ENCODE results near the gene EEF2. TPM values are rescaled to one million over a fixed set of nuclear protein-coding genes. Genes with fewer than 3 reads are reported as not detected.
A peak's percentile ranks its signal among the peaks of the same experiment; 100 is the strongest.
"Not testable (repeated sequence)": the region's sequence is repeated elsewhere in the genome, so short reads cannot be mapped to it uniquely, and the experiment has no call there.

The EEF2 gene
- total and polyA plus RNA-seq, 5 donors, result 1,037 to 2,630 (median 2,120) TPM

DNA sequence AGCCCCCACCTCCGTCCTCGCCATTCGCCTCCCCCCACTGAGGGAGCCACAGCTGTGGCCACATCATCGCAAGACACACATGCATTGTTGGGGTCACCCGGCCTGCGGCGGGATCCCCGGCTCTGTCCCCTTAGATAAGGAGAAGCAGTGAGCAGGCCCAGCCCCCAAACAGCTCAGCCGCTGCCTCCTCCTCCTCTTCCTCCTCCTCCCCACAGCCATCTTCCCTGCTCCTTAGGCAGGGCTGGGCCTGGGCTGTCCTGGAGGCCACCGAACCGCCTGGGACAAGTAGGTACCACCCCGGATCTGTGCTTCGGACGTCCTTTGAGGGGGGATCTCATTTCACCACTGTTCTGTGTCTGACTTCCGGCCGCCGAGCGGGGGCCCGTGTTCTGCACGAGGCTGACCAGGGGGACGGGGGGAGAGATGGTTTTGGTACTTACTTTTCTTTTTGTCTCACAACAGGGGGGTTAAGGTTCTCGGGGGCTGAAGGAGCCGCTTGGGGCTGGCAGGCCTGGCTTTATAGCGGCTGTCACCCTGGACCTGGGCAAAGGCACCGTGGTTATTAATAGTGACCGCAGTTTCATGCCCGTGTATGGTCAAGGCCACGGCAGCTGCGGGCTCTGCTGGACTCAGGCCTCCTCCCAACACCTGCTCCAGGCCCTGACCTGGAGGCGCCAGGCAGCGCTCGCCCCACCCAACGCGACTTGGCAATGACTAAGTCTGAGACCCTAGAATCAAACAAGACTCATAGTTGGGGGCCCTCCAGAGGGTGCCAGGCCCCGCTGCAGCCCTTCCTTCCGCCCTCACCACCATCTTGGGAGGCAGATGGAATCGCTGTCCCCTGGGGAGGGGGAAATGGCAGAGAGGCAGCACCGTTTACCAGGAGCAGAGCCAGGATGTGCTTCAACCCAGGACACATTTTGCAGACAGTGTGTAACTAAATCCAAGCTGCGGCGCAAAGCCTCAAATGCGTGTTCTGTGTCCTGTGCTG, 34.1 kb downstream of the EEF2 start:
- no peaks in the 10 kb centered on the region for H3K27me3 ChIP-seq (ENCODE audit: control insufficient read depth, insufficient read depth)
- 23% methylated on average over 41 of the region's 41 CpGs for WGBS
- DNase-seq (peak; percentile 61 to 88 (median 80)), ATAC-seq (peak; percentile 61 to 73)
- H3K27ac ChIP-seq (ENCODE audit: low read length), result peak overlapping the region; percentile 89
- intact Hi-C loops (cut with DNase I), result no loop called here
- H3K9me3 ChIP-seq (ENCODE audit: control insufficient read depth, low read length), result no peaks in the 10 kb centered on the region
- no peaks in the 10 kb centered on the region for H3K4me1 ChIP-seq (ENCODE audit: control insufficient read depth, insufficient read depth, low read length)
- peak overlapping the region; percentile 40 for H3K4me3 ChIP-seq (ENCODE audit: low read length)

DNA sequence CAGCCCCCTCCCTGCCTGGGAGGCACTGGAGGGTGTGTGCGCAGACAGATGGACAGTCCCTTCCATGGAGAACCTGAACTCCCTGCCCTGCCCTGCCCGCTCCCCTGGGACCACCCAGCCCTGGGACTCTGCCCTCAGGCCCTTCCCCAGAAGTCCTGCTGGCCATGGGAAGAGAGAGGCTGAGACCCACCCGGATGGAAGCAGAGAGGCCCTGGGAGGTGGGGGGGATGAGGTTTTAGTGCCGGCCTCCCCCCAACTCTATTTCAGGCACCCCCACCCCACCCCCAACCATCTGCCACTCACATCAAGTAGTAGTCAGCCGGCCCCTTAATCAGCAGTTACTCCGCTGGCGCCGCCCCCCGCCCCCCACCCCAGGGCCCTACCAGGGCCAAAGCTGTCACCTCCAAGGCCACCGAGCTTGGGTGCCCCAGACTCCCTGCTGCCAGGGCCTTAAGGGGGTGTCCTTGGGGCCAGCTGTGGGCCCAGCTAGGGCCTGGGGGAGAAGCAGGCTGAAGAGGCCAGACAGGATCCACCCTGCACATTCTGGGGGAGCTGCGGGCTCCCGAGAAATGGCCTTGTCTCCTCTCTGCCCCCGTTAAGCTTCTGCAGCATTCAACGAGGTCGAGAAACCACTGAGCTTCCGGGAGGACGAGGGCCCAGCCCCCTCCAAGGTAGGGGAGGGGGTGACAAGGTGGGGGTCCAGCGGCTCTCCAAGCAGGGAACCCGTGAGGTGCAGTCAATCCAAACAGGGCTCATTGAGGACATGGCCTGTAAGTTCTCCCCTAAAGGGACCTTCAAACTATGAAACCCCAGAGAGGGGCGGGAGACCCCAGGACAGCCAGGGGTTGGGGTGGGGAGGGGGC, 35.0 kb downstream of the EEF2 start:
- H3K4me3 ChIP-seq (ENCODE audit: low read length), result peak overlapping the region; percentile 40
- DNase-seq, result peak in 2 of 3 donors; percentile 65 to 77

DNA sequence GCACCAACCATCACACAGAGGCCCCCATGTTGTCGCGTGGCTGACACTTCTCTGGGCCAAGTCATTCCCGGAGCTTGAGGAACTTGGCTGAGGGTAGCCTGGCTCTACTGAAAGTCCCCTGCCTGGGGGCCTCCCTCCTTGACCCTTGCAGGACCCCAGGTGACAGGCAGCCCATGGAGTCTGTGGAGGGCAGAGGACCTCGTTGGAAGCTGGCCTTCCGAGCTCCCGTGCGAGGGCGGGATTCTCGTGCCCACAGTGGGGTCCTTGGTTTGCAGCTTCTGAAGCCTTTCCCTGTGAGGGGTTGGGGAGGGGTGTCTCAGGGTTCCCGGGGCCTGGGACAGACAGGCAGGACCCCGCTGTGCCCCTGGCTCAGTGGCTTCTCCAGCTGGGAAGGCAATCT, 36.0 kb downstream of the EEF2 start:
- no peaks in the 10 kb centered on the region for H3K9me3 ChIP-seq (ENCODE audit: control insufficient read depth, low read length)
- no peak for DNase-seq
- intact Hi-C loops (cut with DNase I), result no loop called here
- 63% methylated on average over 11 of the region's 11 CpGs for WGBS
- no peak overlapping the region for H3K4me3 ChIP-seq (ENCODE audit: low read length)
- peak; percentile 11 to 20 for ATAC-seq
- H3K4me1 ChIP-seq (ENCODE audit: control insufficient read depth, insufficient read depth, low read length), result no peaks in the 10 kb centered on the region
- no peaks in the 10 kb centered on the region for H3K27me3 ChIP-seq (ENCODE audit: control insufficient read depth, insufficient read depth)
- H3K27ac ChIP-seq (ENCODE audit: low read length), result peak overlapping the region; percentile 76

More for the DNA sequence above, 35.0 kb downstream of the EEF2 start:
- Histone ChIP-seq H3K27me3 (ENCODE audit: control insufficient read depth, insufficient read depth) (no peaks in the 10 kb centered on the region), H3K9me3 (ENCODE audit: control insufficient read depth, low read length) (no peaks in the 10 kb centered on the region), H3K27ac (ENCODE audit: low read length) (peak overlapping the region; percentile 84), H3K4me1 (ENCODE audit: control insufficient read depth, insufficient read depth, low read length) (no peaks in the 10 kb centered on the region)
- WGBS, result 42% methylated on average over 20 of the region's 20 CpGs
- peak; percentile 42 to 44 for ATAC-seq
- intact Hi-C loops (cut with DNase I), result no loop called here

DNA sequence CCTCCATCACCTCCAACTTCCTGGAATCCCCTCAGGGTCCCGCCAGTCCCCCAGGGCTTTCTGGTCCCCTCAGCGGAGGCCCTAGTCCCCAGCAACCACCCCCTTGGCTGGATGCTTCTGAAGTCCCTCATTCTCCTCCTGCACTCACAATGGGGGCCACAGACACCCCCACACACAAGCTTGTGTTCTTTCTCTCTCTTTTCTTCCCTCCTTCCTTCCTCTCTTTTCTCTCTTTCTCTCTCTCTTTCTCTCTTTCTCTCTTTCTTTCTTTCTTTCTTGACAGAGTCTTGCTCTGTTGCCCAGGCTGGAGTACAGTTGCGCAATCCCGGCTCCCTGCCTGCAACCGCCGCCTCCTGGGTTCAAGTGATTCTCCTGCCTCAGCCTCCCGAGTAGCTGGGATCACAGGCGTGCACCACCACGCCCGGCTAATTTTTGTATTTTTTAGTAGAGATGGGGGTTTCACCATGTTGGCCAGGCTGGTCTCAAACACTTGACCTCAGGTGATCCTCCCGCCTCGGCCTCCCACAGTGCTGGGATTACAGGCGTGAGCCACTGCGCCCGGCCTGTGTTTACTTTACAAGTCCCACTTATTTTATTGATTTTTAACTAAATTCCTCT, 37.8 kb downstream of the EEF2 start:
- DNase-seq, result peak in 1 of 3 donors; percentile 13
- intact Hi-C loops (cut with DNase I); H3K4me3 ChIP-seq (ENCODE audit: low read length); H3K4me1 ChIP-seq (ENCODE audit: control insufficient read depth, insufficient read depth, low read length); H3K27ac ChIP-seq (ENCODE audit: low read length); H3K27me3 ChIP-seq (ENCODE audit: control insufficient read depth, insufficient read depth); ATAC-seq; H3K9me3 ChIP-seq (ENCODE audit: control insufficient read depth, low read length): not testable (repeated sequence)
- WGBS, result 91% methylated on average over 15 of the region's 15 CpGs

DNA sequence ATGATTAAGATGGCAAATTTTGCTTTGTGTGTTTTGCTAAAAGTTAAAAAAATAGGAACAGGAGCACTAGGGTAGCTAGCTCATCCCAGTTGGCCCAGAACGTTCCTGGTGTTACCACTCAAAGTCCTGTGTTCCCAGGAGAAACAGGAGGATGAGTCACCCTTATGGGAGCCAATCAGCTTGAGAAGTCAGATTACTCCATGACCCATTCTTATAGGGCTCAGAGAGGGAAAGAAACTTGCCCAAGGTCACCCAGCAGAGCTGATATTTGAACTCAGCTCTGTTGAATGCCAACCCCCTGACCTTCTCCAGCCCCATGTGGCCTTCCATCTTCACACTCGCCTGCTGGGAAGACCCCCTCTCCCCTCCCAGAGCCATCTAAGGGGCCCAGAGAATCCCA, 39.4 kb downstream of the EEF2 start:
- no peak for DNase-seq
- no peak overlapping the region for H3K4me3 ChIP-seq (ENCODE audit: low read length)
- WGBS, result 44% methylated on average over 2 of the region's 2 CpGs
- H3K9me3 ChIP-seq (ENCODE audit: control insufficient read depth, low read length), result no peaks in the 10 kb centered on the region
- intact Hi-C loops (cut with DNase I), result no loop called here
- no peaks in the 10 kb centered on the region for H3K4me1 ChIP-seq (ENCODE audit: control insufficient read depth, insufficient read depth, low read length)
- H3K27me3 ChIP-seq (ENCODE audit: control insufficient read depth, insufficient read depth), result no peaks in the 10 kb centered on the region
- H3K27ac ChIP-seq (ENCODE audit: low read length), result peak overlapping the region; percentile 38
- ATAC-seq, result no peak

DNA sequence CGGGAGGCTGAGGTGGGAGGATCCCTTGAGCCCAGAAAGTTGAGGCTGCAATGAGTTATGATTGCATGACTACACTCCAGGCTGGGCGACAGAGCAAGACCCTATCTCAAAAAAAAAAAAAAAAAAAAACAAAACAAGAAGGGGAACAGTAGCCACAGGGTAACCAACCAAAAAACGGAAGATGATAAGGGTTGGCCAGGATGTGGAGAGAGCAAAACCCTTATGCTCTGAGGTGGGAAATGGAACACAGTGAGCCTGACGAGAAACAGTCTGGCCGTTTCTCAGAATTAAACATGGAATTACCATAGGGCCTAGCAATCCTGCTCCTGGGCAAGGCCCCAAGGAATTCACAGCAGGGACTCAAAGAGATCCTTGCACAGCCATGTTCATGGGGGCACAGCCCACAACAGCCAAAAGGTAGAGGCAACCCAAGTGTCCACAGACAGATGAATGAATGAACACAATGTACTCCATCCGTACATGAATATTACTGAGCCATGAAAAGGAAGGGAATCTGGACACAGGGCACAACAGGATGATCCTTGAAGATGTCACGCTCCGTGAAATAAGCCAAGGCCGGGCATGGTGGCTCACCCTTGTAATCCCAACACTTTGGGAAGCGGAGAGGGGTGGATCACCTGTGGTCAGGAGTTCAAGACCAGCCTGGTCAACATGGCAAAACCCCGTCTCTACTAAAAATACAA, 41.1 kb downstream of the EEF2 start:
- no peak for ATAC-seq
- WGBS, result 71% methylated on average over 11 of the region's 11 CpGs
- Histone ChIP-seq H3K9me3 (ENCODE audit: control insufficient read depth, low read length) (no peaks in the 10 kb centered on the region), H3K27me3 (ENCODE audit: control insufficient read depth, insufficient read depth) (no peaks in the 10 kb centered on the region), H3K27ac (ENCODE audit: low read length) (peak overlapping the region; percentile 58), H3K4me3 (ENCODE audit: low read length) (no peak overlapping the region), H3K4me1 (ENCODE audit: control insufficient read depth, insufficient read depth, low read length) (no peaks in the 10 kb centered on the region)
- intact Hi-C loops (cut with DNase I), result no loop called here
- DNase-seq, result no peak

DNA sequence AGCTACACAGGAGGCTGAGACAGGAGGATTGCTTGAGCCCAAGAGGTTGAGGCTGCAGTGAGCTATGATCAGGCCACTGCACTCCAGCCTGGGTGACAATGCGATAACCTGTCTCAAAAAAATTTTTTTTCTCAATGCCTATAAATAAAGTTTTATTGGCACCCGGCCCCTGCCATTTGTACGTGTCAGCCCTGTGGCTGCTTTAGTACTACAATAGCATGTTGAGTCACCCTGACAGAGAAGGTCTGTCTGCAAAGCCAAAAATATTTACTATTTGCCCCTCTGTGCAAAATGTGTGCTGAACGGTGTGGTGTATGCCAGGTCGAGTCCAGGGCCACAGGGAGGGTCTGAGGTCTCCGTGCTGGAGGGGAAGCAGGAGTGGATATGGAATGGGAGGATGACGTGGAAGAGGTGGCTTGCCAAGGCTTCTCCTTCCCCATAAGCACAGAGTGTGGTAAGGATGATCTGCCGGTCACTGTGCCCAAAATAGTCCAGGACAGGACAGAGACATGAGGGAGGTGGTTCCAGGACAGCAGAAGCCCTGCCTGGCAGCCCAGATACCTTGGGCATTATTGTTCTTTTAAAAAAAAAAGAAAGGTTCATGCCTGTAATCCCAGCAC, 42.4 kb downstream of the EEF2 start:
- H3K9me3 ChIP-seq (ENCODE audit: control insufficient read depth, low read length), result no peaks in the 10 kb centered on the region
- peak overlapping the region; percentile 75 for H3K27ac ChIP-seq (ENCODE audit: low read length)
- H3K4me1 ChIP-seq (ENCODE audit: control insufficient read depth, insufficient read depth, low read length), result no peaks in the 10 kb centered on the region
- ATAC-seq, result peak; percentile 59 to 77
- no peaks in the 10 kb centered on the region for H3K27me3 ChIP-seq (ENCODE audit: control insufficient read depth, insufficient read depth)
- 54% methylated on average over 8 of the region's 8 CpGs for WGBS
- DNase-seq, result peak in 2 of 3 donors; percentile 69 to 73
- intact Hi-C loops (cut with DNase I), result no loop called here
- H3K4me3 ChIP-seq (ENCODE audit: low read length), result no peak overlapping the region

DNA sequence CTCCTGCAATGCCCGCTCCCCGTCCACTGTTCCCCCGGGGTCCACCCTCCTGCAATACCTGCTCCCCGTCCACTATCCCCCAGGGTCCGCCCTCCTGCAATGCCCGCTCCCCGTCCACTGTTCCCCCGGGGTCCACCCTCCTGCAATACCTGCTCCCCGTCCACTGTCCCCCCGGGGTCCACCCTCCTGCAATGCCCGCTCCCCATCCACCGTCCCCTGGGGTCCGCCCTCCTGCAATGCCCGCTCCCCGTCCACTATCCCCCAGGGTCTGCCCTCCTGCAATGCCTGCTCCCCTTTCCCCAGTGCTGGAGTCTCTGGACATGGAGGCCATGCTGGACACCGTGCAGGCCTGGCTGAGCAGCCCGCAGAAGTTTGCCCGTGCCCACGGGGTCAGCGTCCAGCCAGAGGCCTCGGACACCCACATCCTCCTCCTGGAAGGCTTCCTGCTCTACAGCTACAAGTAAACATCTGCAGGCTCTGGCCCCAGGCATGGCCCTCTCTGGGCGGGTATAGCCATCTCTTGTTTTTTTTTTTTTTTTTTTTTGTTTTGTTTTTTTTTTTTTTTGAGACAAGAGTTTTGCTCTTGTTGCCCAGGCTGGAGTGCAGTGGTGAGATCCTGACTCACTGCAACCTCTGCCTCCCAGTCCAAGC, 46.8 kb downstream of the EEF2 start:
- intact Hi-C loops (cut with DNase I); H3K9me3 ChIP-seq (ENCODE audit: control insufficient read depth, low read length); H3K4me3 ChIP-seq (ENCODE audit: low read length); H3K27me3 ChIP-seq (ENCODE audit: control insufficient read depth, insufficient read depth); ATAC-seq; H3K4me1 ChIP-seq (ENCODE audit: control insufficient read depth, insufficient read depth, low read length); H3K27ac ChIP-seq (ENCODE audit: low read length): not testable (repeated sequence)
- WGBS, result 90% methylated on average over 22 of the region's 22 CpGs
- DNase-seq, result peak in 1 of 3 donors; percentile 47

DNA sequence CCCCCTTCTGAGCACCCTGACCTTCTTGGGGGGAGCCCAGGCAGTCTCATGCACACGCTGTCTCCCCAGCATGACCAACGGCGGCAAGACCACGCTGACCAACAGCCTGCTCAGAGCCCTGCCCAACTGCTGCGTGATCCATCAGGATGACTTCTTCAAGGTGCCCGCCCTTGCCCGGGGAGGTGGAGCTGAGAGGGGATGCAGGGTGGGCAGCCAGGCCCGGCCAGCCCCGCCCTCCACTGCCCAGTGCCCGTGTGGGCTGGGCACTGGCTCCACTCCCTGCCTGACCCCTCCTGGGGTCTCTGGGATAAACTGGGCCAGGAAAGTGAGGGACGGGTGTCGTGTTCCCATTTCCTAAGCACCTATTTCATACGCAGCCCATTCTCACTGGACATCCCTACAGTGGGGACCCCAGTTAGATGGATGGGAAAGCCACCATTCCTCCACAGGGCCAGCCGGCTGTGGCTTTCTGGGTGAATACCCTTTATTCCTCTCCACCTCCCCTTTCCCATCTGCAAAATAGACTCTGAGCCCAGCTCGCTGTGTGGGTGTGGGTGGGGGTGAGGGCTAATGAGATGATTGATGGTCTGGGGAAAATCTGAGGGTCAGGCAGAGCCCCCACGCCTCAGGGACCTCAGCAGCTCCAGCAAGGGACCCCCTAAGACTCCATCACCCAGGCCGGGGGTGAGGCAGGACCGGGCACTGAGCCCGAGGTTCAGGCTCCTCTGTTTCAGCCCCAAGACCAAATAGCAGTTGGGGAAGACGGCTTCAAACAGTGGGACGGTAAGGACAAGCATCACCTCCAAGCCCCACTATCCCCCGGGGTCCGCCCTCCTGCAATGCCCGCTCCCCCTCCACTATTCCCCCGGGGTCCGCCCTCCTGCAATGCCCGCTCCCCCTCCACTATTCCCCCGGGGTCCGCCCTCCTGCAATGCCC, 48.5 kb downstream of the EEF2 start:
- Histone ChIP-seq H3K4me1 (ENCODE audit: control insufficient read depth, insufficient read depth, low read length) (no peaks in the 10 kb centered on the region), H3K9me3 (ENCODE audit: control insufficient read depth, low read length) (no peaks in the 10 kb centered on the region), H3K27me3 (ENCODE audit: control insufficient read depth, insufficient read depth) (no peaks in the 10 kb centered on the region), H3K27ac (ENCODE audit: low read length) (no peak overlapping the region), H3K4me3 (ENCODE audit: low read length) (no peak overlapping the region)
- ATAC-seq (no peak), DNase-seq (peak in 1 of 3 donors; percentile 32)
- intact Hi-C loops (cut with DNase I), result no loop called here
- 83% methylated on average over 27 of the region's 29 CpGs for WGBS
